ENCODE results near the gene SIX4.

SIX4 gene

DNA sequence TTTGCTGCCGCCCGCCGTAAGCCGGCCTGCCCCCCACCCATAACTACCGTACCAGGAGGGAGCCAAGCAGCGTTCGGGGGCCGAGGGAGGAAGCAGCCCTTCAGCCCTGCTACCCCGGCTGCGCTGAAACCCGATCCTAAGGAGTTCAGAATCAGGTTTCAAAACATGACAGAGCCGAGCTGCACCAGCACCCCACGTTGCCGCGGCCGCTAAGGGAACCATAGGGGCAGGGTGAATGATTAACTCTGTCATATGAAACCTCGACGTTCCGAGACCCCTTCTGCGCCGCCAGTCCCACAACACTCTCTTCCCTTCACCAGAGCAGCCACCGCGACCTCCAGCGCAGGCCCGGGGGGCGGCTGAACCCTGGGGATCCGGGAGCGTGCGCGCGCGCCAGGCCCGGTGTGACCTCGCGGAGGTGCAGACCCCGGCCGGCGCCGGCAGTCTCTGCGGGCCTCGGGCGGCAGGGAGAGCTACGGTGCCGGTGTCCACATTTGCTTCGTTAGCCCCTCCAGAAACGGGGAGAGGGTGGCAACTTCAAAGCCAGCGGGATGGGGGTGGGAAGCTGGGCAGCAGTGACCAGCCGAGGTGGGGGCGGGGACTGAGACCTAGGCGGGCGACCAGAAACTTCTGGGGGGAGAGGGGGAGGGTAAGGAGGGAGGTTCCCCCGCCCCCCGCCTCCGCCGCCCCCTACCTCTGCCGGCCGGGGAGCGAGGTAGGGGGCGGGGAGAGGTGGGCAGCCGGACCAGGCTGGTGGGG, 1.6 kb downstream of the SIX4 start:
- in situ Hi-C loops (cut with HindIII; ENCODE audit: low sequenced_read_pairs), result no loop called here

DNA sequence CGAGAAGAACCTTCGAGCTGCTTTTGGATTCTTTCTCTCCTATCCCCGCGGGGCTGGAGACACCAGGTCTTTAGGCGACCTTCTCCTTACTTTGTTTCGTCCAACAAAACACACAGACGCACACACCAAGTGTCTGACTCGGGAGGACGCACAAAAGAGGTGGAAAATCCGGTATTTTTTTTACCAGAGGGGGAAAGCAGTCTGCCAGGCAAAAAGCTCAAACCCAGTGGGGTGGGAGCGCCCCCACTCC, 2.1 kb downstream of the SIX4 start:
- in situ Hi-C loops (cut with HindIII; ENCODE audit: low sequenced_read_pairs), result no loop called here

DNA sequence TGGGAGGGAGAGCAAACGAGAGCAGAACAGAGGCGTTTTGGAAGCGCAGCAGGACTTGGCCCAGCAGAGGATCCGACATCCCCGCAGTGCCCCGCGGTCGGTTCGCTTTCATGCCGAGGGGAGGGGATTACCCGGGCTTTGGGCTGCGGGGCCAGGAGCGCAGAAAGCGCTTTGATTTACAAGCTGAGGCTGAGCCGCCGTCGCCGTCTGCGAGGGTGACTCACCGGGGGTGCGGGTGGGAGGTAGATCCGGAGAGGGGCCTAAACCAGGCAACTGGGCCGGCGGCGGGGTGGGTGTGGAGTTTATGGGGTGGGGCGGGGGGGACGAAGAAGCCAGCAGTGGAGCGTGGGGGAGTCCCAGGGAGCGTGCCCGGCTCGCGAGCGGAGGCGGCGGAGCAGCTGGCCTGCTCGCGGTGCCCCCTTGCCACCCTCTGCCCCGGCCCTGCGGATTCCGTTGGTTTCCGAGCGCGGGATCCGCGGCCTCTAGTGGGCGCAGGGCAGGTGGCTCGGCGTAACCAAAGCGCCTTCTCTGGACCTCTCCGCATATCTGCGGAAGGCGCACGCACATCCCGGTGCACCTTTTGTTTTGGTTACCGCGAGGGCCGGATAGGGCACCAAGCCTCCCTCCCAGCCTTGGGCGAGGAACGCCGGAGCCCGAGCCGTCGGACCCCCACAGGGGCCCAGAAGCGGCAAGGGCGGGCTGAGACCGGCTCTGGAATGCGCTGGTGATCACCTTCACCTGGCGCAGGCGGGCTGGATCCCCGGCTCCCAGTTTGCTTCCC, 2.6 kb downstream of the SIX4 start:
- in situ Hi-C loops (cut with HindIII; ENCODE audit: low sequenced_read_pairs), result no loop called here

DNA sequence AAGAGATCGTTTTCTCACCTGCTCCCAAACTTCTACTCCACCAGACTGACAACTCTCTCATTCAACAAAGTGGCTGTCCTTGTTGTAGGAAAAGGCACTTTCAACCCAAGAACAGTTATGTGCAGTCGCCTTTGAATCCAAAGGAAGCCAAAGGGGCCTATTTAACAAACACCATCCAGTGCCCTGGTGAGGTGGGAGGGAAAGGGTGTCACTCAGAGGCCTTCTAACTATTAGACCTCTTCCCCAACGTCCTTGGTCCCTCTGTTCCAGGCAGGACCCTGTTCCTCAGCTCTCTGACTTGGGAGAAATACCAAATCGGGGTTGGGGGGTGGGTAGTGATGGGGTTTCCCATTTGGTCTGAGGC, 3.2 kb downstream of the SIX4 start:
- in situ Hi-C loops (cut with HindIII; ENCODE audit: low sequenced_read_pairs), result no loop called here

DNA sequence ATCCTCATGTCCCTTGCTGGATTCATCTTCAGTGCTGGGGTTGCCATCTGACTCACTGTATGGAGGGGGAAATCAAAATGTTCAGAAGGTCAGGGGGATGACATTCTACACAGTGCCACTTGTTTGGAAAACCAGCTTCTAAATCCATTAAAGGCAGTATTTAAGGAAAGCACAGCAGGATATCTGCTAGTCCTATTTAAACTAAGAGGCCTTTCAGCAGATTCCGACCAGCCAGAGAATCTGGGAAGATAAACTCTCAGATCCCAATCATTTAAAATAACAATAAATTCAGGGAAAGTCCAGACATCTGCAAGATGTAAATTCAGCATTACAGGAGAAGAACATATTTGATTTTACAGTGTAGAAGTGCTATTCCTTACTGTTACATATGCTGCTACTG, 3.8 kb downstream of the SIX4 start:
- in situ Hi-C loops (cut with HindIII; ENCODE audit: low sequenced_read_pairs), result no loop called here

DNA sequence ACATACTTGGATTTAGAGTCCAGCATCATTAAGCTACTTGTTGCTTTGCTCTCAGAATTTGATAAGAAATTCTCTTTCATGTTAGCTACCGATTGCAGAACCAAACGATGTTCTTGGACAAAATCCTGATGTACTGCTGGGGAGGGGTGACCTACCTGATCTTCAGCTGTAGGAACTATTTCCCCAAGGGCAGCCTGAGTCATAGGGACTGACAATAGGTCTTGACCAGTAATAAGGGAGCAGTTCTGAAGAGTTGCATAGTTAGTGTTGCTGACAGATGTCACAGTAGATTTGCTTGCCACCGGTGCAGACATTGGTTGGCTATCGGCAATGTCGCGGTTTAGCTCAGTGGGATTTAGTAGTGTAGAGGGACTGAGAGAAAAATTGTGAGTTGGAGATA, 10.6 kb downstream of the SIX4 start:
- in situ Hi-C loops (cut with HindIII; ENCODE audit: low sequenced_read_pairs), result no loop called here

DNA sequence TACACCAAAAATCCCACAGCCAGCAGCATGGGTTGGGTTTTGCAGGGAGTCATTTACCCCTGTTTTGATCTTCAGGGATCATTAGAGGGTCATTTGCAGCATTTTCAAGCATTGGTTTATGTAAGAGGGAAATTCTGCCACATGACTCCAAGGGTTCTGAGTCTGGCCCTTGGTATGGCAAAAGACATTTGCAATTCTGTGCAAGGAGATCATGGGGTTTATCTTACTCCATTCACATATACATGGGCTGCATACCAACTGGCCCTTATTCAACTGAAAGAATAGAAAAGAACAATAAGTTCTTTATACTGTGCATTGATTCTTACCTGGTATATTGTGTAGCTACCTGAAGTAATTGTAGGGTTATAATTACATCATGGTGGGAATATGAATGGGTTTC, 13.7 kb downstream of the SIX4 start:
- in situ Hi-C loops (cut with HindIII; ENCODE audit: low sequenced_read_pairs), result no loop called here

DNA sequence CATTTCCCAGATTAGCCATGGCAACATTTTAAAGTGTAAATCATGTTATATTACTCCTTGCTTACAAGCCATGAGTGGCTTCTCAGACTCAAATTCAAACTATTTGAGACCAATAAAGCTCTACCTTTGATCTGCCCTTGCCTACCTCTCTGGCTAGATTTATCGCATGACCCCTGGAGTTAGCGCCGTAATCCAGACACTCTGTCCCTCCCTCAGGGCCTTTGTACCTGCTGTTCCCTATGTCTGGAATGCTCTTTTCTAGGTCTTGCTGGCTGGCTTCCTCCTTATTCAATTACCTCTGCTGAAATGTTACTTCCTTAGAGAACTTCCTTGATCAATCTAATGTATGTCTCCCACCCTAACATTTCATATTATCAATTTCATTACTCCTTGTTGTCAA, 16.3 kb downstream of the SIX4 start:
- in situ Hi-C loops (cut with HindIII; ENCODE audit: low sequenced_read_pairs), result no loop called here

DNA sequence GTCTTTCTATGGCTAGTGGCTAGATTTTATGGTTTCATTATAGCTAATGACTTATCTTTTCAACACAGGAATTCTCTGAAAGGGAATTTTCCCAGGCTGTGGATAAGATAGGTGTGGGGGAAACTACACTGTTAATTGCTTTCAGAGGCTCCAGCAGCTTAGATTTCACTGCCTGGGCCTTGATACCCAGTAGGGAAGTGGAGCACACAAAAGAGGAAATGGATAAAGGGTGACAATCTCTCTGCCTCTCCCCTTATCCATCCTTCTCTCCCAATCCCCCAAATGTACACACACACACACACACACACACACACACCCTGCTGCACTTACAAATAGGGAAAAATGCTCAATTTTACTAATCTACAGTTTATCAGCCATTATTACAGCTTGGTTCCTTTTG, 19.1 kb downstream of the SIX4 start:
- in situ Hi-C loops (cut with HindIII; ENCODE audit: low sequenced_read_pairs), result no loop called here

DNA sequence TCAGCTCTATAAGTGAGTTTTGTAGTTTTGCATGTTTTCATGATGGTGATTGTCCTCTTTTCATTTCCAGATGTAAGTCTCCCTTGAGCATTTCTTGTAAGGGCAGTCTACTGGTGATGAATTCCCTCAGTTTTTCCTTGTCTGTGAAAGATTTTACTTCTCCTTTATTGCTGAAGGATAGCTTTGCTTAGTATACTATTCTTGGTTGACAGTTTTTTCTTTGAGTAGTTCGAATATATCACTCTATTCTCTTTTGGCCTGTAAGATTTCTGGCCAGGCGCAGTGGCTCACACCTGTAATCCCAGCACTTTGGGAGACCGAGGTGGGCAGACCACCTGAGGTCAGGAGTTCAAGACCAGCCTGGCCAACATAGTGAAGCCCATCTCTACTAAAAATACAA, 23.6 kb downstream of the SIX4 start:
- in situ Hi-C loops (cut with HindIII; ENCODE audit: low sequenced_read_pairs), result no loop called here

DNA sequence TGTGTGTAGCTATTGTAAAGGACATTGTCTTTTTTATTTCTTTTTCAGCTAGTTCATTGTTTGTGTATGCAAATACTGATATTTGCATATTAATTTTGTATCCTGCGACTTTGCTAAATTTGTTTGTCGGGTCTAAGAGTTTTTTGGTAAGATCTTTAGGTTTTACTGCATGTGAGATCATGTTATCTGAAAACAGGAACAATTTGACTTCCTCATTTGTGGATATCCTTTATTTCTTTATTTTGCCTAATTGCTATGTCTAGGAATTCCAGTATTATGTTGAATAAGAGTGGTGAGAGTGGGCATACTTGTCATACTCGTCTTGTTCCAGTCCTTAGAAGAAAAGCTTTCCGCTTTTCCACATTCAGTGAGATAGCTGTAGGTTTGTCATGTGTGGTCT, 28.8 kb downstream of the SIX4 start:
- in situ Hi-C loops (cut with HindIII; ENCODE audit: low sequenced_read_pairs), result no loop called here

DNA sequence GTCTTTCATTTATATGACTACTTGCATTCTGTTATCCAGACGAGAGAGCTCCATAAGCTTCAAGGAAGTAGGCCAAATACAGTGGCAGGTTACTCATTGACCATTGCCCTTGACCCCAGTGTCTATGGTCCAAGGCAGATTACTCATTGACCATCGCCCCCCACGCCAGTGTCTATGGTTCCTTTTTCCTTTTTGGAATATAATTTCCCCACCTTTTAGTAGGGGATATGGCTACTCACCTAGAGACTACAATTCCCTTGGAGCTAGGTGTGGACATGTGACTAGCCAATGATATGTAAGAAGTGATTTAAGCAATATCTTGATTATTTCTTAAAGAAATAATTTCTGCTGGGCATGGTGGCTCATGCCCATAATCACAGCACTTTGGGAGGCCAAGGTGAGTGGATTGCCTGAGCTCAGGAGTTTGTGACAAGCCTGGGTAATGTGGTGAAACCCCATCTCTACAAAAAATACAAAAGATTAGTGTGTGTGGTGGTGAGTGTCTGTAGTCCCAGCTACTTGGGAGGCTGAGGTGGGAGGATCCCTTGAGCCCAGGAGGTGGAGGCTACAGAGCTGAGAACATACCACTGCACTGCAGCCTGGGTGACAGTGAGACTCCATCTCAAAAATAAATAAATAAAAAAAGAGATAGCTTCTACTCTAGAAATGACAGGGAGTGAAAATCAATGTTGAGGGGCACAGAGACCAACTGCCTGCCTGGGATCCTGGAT, 32.6 kb downstream of the SIX4 start:
- in situ Hi-C loops (cut with HindIII; ENCODE audit: low sequenced_read_pairs), result no loop called here

DNA sequence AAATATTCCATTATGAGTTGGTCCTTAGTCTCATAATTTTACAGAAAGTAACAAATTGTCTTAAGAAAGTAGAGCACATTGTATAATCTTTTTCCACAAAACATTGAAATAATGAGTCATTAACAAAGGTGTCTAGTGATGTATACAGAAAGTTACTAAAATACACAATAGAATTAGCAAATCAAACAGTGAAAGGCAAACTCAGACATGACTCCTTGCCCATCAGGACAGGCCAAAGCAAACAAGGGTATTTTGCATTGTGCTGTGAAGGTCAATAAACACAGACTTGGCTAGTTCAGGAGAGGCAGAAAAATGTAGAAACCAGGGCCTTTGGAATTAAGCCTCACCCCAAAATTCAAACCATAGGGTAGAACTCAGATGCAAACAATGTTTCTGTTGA, 37.3 kb downstream of the SIX4 start:
- in situ Hi-C loops (cut with HindIII; ENCODE audit: low sequenced_read_pairs), result no loop called here

DNA sequence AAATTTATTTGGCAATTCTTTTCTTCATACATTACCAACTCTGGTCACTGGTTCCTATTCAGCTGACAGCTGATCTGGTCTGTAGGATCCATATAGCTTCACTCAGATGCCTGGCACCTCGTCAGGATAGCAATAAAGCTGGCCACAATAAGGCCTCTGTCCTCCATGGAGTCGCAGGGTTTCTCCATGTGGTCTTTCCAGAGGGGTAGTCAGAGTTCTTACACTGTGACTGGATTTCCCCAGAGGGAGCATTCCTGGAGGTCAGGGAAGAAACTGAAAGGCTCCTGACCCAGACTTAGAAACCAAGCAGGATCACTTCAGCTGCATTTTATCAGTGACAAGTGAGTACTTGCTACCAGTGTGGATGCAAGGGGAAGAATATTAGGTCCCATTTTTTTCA, 39.9 kb downstream of the SIX4 start:
- in situ Hi-C loops (cut with HindIII; ENCODE audit: low sequenced_read_pairs), result no loop called here

DNA sequence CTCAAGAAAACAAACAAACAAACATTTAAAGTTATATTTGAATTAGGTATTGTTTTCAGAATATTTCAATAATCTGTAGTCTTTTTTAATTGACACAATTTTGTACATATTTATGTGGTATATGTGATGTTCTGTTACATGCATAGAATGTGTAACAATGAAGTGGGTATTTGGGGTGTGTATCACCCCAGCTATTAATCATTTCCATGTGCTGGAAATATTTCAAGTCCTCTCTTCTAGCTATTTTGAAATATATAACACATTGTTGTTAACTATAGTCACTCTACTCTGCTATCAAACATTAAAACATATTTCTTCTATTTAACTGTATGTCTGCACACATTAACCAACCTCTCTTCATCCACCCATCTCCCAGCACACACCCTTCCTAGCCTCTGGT, 42.9 kb downstream of the SIX4 start:
- in situ Hi-C loops (cut with HindIII; ENCODE audit: low sequenced_read_pairs), result no loop called here

DNA sequence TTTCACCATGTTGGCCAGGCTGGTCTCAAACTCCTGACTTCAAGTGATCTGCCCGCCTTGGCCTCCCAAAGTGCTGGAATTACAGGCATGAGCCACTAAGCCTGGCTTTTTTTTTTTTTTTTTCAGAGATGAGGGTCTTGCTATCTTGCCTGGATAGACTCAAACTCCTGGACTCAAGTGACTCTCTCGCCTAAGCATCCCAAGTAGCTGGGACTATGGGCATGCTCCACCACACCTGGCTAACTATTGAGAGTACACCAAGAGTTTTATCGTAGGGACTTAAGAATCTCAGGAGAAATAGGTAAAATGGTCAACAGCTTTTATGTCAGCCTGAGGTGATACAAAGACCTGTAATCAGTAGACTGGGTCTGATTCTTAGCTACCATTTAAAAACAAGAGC, 43.6 kb downstream of the SIX4 start:
- in situ Hi-C loops (cut with HindIII; ENCODE audit: low sequenced_read_pairs), result no loop called here

DNA sequence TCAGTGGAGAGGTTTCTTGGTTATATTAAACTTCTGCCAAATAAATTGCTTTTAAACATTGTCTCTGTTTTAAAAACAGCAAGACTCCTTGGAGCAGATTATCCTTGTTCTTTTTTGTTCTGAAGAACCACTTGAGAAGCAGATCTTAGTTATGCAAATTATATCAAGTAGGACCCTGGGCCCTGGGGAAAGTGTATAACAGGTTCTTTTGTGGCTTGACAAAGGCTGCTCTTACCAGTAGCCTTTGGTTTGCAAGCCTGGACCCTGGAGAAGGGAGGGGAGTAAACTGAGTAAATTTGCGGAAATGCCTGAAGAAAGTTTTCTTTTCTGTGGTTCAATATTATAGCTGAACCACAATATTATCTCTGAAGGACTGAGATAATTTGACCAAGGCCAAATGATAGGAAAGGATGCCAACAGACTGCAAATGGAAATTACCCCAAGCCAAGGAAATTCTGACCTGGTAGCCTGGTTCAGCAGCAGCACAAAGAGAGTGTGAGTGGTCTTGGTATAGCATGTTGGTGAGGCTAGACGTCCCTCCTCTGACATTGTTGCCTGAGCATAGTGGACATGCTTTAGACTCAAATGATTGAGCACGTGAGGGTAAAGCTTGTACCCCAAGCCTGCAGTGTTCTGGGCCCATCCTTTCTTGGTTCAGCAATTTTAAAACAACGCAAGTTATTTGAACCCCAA, 44.4 kb downstream of the SIX4 start:
- in situ Hi-C loops (cut with HindIII; ENCODE audit: low sequenced_read_pairs), result no loop called here

DNA sequence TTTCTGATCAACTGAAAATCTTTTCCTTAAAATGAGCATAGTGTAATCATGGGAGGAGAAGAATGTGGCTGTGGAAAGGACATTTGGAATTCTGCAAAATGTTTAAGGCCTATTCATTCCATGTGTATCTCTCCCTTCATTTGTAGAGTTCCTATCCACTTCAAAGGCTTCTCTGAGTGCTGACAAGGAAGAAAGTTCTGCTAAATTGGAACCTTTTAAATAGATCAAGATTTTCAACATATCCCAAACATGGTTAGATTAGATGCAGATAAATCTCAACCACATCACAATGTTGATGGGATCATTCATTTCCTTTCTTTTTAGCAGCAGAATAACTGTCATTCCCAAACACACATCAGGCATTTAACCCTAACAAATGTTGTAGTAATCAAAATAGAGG, 46.5 kb downstream of the SIX4 start:
- in situ Hi-C loops (cut with HindIII; ENCODE audit: low sequenced_read_pairs), result no loop called here

DNA sequence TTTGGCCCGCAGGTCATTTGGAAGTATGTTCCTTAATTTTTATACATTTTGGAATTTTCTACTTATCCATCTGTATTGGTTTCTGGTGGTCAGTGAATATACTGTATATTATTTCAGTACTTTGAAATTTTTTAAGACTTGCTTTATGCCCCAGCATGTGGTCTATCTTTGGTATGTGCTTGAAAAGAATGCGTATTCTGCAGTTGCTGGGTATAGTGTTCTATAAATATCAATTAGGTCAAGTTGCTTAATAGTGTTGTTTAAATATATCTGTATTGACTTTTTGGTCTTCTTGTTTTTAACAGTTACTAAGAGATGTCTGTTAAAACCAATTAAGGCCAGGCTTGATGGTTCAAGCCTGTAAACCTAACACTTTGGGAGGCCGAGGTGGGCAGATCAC, 53.2 kb downstream of the SIX4 start:
- in situ Hi-C loops (cut with HindIII; ENCODE audit: low sequenced_read_pairs), result no loop called here

DNA sequence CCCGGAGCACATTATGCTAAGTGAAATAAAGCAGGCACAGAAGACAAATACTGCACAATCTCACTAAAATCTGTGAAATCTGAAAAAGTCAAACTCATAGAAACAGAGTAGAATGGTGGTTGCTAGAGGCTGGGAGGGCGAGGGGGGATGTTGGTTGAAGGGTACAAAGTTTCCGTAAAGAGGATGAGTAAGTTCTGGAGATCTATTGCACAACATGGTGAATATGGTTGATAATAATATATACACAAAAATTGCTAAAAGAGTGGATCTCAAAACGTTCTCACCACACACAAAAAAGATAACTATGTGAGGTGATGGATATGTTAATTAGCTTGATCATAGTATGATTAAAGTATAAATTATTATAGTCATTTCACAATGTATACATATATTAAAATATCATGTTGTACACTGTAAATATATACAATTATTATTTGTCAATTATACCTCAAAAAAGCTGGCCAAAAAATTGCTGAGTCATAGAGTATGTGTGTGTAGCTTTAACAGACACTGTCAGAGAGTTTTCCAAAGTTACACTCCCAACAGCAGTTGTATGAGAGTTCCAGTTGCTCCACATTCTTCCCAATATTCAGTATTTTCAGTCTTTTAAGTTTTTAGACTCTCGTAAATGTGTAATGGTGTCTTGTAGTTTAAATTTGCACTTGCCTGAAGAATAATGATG, 55.6 kb downstream of the SIX4 start:
- in situ Hi-C loops (cut with HindIII; ENCODE audit: low sequenced_read_pairs), result no loop called here

DNA sequence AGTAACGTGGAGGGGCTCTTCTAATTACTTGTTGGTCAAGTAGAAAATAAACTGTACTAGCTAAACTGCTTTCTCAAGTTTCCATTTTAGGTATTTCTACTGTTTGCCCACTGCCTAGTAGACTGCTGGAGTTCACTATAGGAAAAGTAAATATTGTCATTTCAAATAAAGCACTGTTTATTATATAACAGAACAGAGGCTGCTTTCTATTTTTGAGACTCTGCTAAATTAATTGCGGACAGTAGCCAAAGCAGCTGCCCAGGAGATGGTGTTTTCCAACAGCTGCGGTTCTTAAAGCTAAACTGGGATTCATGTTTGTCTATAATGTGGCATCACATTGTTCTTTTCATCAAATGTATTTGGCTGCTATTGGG, 59.0 kb downstream of the SIX4 start:
- in situ Hi-C loops (cut with HindIII; ENCODE audit: low sequenced_read_pairs), result no loop called here

All from DLD1 (cell line).